B cell (primary cell): Measurements from ENCODE around the gene RGS3. TPM values are rescaled to one million over a fixed set of nuclear protein-coding genes. Genes with fewer than 3 reads are reported as not detected.

ENCODE experiments used
- ATAC-seq: fragments of 200-7000 bp; cut with Tn5 transposase; one replicate; pipeline ENCODE4 v1.10.0; 2021; ENCODE audit warnings: low read depth, mild to moderate bottlenecking, moderate number of reproducible peaks, moderate library complexity
- CTCF ChIA-PET: fragments of 350-600 bp; sonication (Branson Sonifier 250); formaldehyde crosslinking; loops from one replicate; lab custom pipeline; 2021; ENCODE audit warnings: antibody characterized with exemption, inconsistent platforms; lab: Charles Lee
- POLR2A ChIA-PET: fragments of 350-600 bp; sonication (Branson Sonifier 250); formaldehyde crosslinking; loops from one replicate; lab custom pipeline; 2021; ENCODE audit warnings: antibody characterized with exemption; lab: Charles Lee
- DNase-seq: peaks from one replicate; pipeline ENCODE4 v3.0.0; 2013
- H2AFZ ChIP-seq: 2 replicates; pipeline ENCODE4 v1.6.1; 2012; ENCODE audit warnings: mild to moderate bottlenecking, low read depth, low read length; ENCODE audit not compliant: insufficient read depth, poor library complexity, severe bottlenecking
- H3K27ac ChIP-seq, 2 donors: 1 replicate in 1 of 2; 2 replicates in 1 of 2; pipeline ENCODE4 v1.5.1; 2012 to 2013; ENCODE audit warnings: low read length in 2 of 2, mild to moderate bottlenecking in 2 of 2, moderate library complexity in 1 of 2
- H3K27me3 ChIP-seq, 4 experiments: fragments of 200-600 bp in 1 of 4; sonication (generic) in 1 of 4; replicated peaks in 1 of 4; 1 replicate in 2 of 4; 2 replicates in 2 of 4; pipeline versions ENCODE4 v1.6.1 to v1.7.0; 2013 to 2016; ENCODE audit warnings: low read length in 3 of 4, mild to moderate bottlenecking in 2 of 4, mixed read lengths in 1 of 4, moderate library complexity in 1 of 4; ENCODE audit not compliant: insufficient read depth in 4 of 4, control insufficient read depth in 3 of 4; ENCODE audit errors: control extremely low read depth in 1 of 4
- H3K36me3 ChIP-seq, 2 experiments: replicated peaks in 1 of 2; 1 replicate in 1 of 2; 2 replicates in 1 of 2; pipeline versions ENCODE4 v1.6.1 to v1.7.1; 2013; ENCODE audit warnings: low read length in 1 of 2; ENCODE audit not compliant: insufficient read depth in 2 of 2, control insufficient read depth in 1 of 2; ENCODE audit errors: control extremely low read depth in 1 of 2, extremely low read depth in 1 of 2
- H3K4me1 ChIP-seq, 2 donors: fragments of 200-600 bp in 1 of 2; sonication (generic) in 1 of 2; 1 replicate in 1 of 2; 2 replicates in 1 of 2; pipeline versions ENCODE4 v1.5.1 to v1.6.1; 2013 to 2017; ENCODE audit warnings: low read length in 2 of 2; ENCODE audit not compliant: control insufficient read depth in 2 of 2, insufficient read depth in 2 of 2
- H3K4me2 ChIP-seq: replicated peaks from 2 replicates; pipeline ENCODE3; 2012; ENCODE audit warnings: mild to moderate bottlenecking, low read depth, low read length; ENCODE audit not compliant: poor library complexity, severe bottlenecking
- H3K4me3 ChIP-seq, 5 experiments: fragments of 200-600 bp in 1 of 5; sonication (generic) in 1 of 5; 1 replicate in 3 of 5; 2 replicates in 2 of 5; pipeline versions ENCODE4 v1.5.1 to v1.7.0; 2011 to 2016; ENCODE audit warnings: low read length in 4 of 5, mild to moderate bottlenecking in 4 of 5, low read depth in 2 of 5, control low read depth in 1 of 5, moderate library complexity in 1 of 5; ENCODE audit not compliant: insufficient read depth in 1 of 5; ENCODE audit errors: control extremely low read depth in 1 of 5, extremely low read depth in 1 of 5
- H3K79me2 ChIP-seq: fragments of 200-600 bp; sonication (generic); one replicate; pipeline ENCODE4 v1.6.0; 2016; ENCODE audit warnings: low read length; ENCODE audit not compliant: control insufficient read depth, insufficient read depth
- H3K9ac ChIP-seq: fragments of 200-600 bp; sonication (generic); 2 replicates; pipeline ENCODE4 v1.6.1; 2017; ENCODE audit warnings: mild to moderate bottlenecking, low read length, moderate library complexity
- H3K9me3 ChIP-seq, 3 donors: one replicate each; pipeline versions ENCODE4 v1.6.1 to v1.7.1; 2013; ENCODE audit warnings: low read length in 2 of 3; ENCODE audit not compliant: control insufficient read depth in 2 of 3, insufficient read depth in 1 of 3; ENCODE audit errors: control extremely low read depth in 1 of 3
- H4K20me1 ChIP-seq: 2 replicates; pipeline ENCODE4 v1.6.0; 2012; ENCODE audit warnings: mild to moderate bottlenecking, low read length; ENCODE audit not compliant: insufficient read depth, control insufficient read depth, poor library complexity, severe bottlenecking
- H3K27ac Mint-ChIP-seq: one replicate; pipeline ENCODE4 v1.8.0; 2021; ENCODE audit warnings: mixed read lengths
- H3K27me3 Mint-ChIP-seq: one replicate; pipeline ENCODE4 v1.8.0; 2021; ENCODE audit warnings: mixed read lengths
- H3K4me1 Mint-ChIP-seq: one replicate; pipeline ENCODE4 v1.8.0; 2021; ENCODE audit warnings: mixed read lengths
- H3K4me3 Mint-ChIP-seq: one replicate; pipeline ENCODE4 v1.8.0; 2021; ENCODE audit warnings: mixed read lengths
- H3K9me3 Mint-ChIP-seq: one replicate; pipeline ENCODE4 v1.8.0; 2022; ENCODE audit warnings: mixed read lengths; ENCODE audit not compliant: insufficient read depth
- CTCF ChIP-seq: fragments of 200-600 bp; IDR thresholded peaks from one replicate; pipeline ENCODE4 v1.8.0; 2022; ENCODE audit warnings: antibody characterized with exemption, mild to moderate bottlenecking
- EZH2 ChIP-seq: IDR thresholded peaks from 2 replicates; pipeline ENCODE4 v1.6.1; 2012; ENCODE audit warnings: borderline replicate concordance, low read depth, mild to moderate bottlenecking, moderate library complexity, low read length; ENCODE audit not compliant: insufficient read depth, poor library complexity, severe bottlenecking
- WGBS: methylation state at CpG from one replicate; pipeline ENCODE4 v1.1.5; 2013; ENCODE audit warnings: missing lambda C conversion rate; ENCODE audit not compliant: insufficient coverage; 5-methylcytosine and 5-hydroxymethylcytosine counted together
- intact Hi-C: fragments of 100-400 bp; cut with micrococcal nuclease; formaldehyde crosslinking; loops from one replicate; pipeline ENCODE4 v1.10.0; 2022
- polyA plus RNA-seq: library from polyadenylated mRNA; depleted of rRNA; stranded (reverse); fragments of >200 nt; gene quantifications from 2 replicates; pipeline ENCODE4 v1.2.3, GENCODE V29; 2012
- total RNA-seq, 2 donors: library from RNA; stranded (reverse); fragments of 120-200 nt in 1 of 2; gene quantifications; 1 replicate in 1 of 2; 2 replicates in 1 of 2; pipeline versions ENCODE4 v1.2.3 to v1.2.4, GENCODE V29; 2013 to 2022

Gene RGS3
- total and polyA plus RNA-seq, 2 donors (not counting 1 experiment from before 2014, with no cell fraction given): 12.0 to 15.6 TPM

- no peak for TF ChIP-seq CTCF
- Histone ChIP-seq H3K36me3 (no peaks in the 10 kb centered on the region), H3K9me3 (no peaks in the 10 kb centered on the region), H3K27ac (no peak overlapping the region), H3K27me3 (no peaks in the 10 kb centered on the region), H3K4me1 (peaks cover 1 to 2% of the 10 kb centered on the region in 2 donors), H3K79me2 (no peaks in the 10 kb centered on the region), H2AFZ (no peak overlapping the region), H3K9ac (no peak overlapping the region), H3K4me2 (no peak overlapping the region), H3K4me3 (no peak overlapping the region), H4K20me1 (no peaks in the 10 kb centered on the region)
- H3K9me3 Mint-ChIP-seq: no peaks in the 10 kb centered on the region
- H3K27me3 Mint-ChIP-seq: no peaks in the 10 kb centered on the region
- no peak for ATAC-seq
- WGBS: 87% methylated on average over 20 of the region's 21 CpGs
- intact Hi-C loops: no loop called here
- no peak overlapping the region for H3K4me3 Mint-ChIP-seq
- peaks cover 8% of the 10 kb centered on the region for H3K4me1 Mint-ChIP-seq
- no peak for DNase-seq
- ChIA-PET CTCF (interaction anchor here (1.1 kb wide), 1 partner anchor 18 kb away, joined by 3 read pairs; no protein-coding TSS in a partner anchor), POLR2A (no interaction called here)
- H3K27ac Mint-ChIP-seq: no peak overlapping the region
These were observed 146.2 kb downstream of the RGS3 start for GRCh38 chr9:113609562-113610318.

DNA sequence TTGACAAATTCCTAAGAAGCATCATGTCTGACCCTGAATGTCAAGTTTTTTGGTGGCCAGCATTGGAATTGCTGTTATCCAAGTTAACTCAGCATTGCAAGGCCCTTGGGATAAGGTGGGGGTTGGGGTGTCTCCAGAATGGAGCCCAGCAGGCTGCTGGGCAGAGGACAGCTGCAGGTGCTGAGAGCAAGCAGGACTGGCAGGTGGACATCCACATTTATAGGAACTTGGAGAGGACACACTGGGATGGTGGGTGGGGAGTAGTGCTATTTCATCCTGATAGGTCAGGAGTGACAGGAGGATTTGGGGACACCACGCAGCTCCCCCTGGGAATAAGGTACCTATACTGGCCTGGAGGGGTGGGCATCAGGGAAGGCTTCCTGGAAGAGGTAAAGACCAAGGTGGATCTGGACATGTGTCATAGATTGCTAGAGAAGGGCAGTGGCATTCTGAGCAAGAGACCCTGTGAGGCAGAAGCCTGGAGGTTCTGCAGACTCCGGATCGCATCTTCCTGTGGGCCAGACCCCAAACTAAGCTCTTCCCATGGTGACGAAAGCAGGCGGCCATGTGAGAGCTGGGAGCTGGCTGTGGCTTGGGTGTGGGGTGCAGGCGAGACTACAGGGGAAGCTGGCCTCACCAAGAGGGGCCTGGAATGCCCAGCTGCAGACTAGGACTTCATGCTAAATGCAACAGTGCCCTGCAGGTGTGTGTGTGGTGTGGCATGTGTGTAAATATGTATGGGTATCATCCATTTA is 148.1 kb downstream of the RGS3 start:
- CTCF ChIA-PET: interaction anchor here (1.2 to 1.7 kb wide), 4 partner anchors 10 to 46 kb away, joined by 3 to 8 read pairs (median 6); no protein-coding TSS in a partner anchor
- Histone ChIP-seq H4K20me1 (no peaks in the 10 kb centered on the region), H3K27ac (no peak overlapping the region), H2AFZ (no peak overlapping the region), H3K9ac (no peak overlapping the region), H3K4me3 (no peak overlapping the region), H3K9me3 (no peaks in the 10 kb centered on the region), H3K79me2 (no peaks in the 10 kb centered on the region), H3K27me3 (no peaks in the 10 kb centered on the region), H3K4me1 (peaks cover 16 to 20% of the 10 kb centered on the region in 2 donors), H3K36me3 (no peaks in the 10 kb centered on the region), H3K4me2 (no peak overlapping the region)
- H3K4me1 Mint-ChIP-seq: peaks cover 21% of the 10 kb centered on the region
- no peaks in the 10 kb centered on the region for H3K27me3 Mint-ChIP-seq
- POLR2A ChIA-PET: no interaction called here
- no peak for TF ChIP-seq EZH2
- no peak for TF ChIP-seq CTCF
- H3K4me3 Mint-ChIP-seq: no peak overlapping the region
- no peak overlapping the region for H3K27ac Mint-ChIP-seq
- DNase-seq (no peak), ATAC-seq (no peak)
- intact Hi-C loops: no loop called here
- WGBS: 93% methylated on average over 6 of the region's 6 CpGs
- H3K9me3 Mint-ChIP-seq: no peaks in the 10 kb centered on the region
